GM21576 (cell line): ENCODE data around the gene LDLRAD4.

Experiments used
- ATAC-seq: cut with Tn5 transposase; IDR thresholded peaks from one replicate; pipeline ENCODE4 v1.9.1; 2021; ENCODE audit warnings: mild to moderate bottlenecking, moderate library complexity; ENCODE audit not compliant: unreplicated experiment

The LDLRAD4 gene

DNA sequence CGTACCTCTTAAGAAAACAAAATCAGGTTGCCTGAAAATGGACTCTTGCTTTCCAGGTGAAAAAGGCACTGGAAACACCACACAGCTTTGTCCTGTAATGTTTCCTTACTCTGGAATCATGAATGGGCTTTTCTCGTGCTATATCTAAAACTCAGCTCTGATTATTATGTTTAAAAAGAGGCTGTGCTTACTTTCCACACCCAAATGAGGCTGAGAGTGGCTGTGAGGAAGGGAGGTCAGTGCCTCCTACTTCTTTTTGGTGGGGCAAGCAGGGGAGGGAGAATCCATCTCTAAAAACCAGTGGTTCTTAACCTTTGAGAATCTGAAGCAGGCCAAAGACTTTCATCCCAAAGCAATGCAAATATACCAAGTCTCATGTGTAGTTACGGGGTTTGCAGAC, 359.2 kb downstream of the LDLRAD4 start:
- ATAC-seq: no peak

DNA sequence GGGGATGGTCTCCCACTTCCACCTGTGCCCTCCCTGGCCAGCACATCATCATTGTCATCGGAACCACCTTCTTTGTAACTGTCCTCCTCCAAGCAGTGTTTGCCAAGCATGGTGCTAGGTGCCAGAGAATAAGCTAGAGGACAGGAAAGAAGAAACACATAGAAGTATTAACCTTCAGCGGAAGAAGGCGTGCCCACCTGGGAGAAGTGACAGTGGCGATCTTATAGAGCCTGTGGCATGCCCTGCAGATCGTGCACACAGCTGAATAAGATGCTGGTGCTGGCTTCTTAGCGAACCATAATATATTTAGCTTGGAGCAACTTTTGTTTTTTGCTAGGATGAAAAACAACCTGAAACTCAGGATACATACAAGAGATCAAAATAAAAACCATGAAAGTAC, 359.8 kb downstream of the LDLRAD4 start:
- ATAC-seq: no peak

GRCh38 chr18:13579874-13580273, 361.3 kb downstream of the LDLRAD4 start:
- ATAC-seq: no peak

GRCh38 chr18:13580351-13580750, 361.8 kb downstream of the LDLRAD4 start:
- ATAC-seq: no peak

GRCh38 chr18:13580991-13581390, 362.4 kb downstream of the LDLRAD4 start:
- ATAC-seq: no peak

- ATAC-seq: no peak
Observed at GRCh38 chr18:13581496-13582177, 363.1 kb downstream of the LDLRAD4 start.

DNA sequence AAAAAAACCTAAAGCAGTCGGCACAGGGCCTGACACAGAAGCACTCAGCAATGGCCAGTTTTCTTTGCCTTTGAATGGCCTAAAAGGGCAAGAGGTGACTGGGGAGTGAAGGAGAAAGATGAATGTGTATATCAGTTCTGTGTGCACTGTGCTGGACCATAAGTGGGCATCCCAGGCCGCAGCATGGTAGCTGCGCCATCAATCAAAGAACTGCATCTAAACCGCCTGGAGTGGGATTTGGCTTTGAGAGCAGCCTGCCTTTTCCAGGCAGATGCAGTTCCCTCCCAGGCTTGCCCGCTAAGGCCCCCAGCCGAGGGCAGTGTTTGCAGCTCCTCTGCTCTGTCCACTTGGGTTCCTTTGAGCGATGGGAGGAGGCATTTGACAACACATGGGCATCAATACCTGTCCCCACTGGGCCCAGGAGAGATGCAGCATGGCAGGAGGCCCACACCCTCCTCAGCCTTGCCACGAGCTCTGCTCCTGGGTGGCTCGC, 363.7 kb downstream of the LDLRAD4 start:
- ATAC-seq: no peak

- no peak for ATAC-seq
Observed at GRCh38 chr18:13583576-13584550, 365.3 kb downstream of the LDLRAD4 start.

DNA sequence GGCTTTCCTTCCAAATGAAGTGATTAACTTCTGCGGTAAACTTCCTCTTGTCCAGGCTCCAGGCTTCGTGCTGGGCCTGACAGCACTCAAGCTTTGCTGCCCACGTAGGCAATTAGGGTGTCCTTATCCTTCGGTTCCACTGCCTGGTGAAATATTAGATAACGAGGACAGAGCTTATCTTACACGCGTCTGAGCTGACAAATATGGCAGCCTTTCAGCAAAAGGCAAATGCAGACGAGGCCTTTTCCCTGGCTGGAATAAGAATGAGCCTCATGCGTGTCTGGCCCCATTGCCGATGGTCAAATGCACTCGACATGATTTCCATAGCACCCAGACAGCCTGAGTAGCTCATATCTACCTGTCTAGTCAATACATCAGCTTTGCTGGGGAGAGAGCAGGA, 366.3 kb downstream of the LDLRAD4 start:
- ATAC-seq: no peak

DNA sequence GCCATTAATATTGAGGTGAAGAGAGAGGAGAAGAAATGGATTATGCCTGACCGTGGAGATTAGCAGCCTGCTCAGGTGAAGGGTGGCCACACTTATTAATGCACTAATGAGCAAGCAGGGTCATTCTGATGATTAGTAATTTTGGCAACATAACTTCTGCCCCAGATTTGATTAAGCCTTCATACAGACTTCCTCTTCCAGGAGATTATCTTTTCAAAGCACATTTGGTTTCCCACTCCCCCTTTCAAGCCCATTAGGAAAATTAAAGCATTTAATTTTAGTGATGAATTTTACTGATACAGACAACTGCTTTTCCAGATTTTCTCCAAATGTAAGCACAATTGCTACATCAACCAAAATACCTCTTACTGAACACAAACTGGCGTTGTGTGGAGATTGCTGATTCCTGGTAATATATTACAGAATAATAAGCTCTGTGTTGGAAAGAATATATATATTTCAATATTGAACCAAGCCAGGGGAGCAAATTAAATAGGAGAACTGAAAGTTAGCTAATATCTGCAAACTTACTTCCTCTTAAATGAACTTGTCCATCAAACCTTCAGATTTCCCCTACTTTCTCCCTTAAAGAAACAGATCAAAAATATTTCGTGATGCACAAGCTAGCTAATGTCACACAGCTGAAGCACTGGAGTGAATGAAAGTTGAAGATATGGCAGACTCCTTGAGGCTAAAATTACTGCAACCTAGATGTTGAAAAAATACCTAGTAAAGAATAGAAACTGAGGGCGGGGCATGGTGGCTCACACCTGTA, 367.0 kb downstream of the LDLRAD4 start:
- ATAC-seq: no peak

DNA sequence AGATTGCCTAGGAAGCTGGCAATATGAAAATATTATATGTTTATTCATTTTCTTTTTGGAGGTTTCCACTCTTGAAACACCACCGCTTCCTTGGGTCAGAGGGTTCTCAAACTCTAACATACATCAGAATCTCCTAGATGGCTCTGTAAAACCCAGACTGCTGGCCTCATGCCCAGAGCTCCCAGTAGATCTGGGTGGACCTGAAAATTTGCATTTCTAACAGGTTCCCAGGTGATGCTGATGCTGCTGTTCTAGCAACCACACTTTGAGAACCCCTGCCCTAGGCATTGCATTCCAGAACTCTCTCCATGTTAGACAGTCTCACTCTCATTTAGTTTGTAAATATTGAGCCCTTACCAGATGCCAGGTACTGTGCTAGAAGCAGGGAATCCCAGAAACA, 368.4 kb downstream of the LDLRAD4 start:
- no peak for ATAC-seq

GRCh38 chr18:13587477-13587876, 368.9 kb downstream of the LDLRAD4 start:
- ATAC-seq: no peak

GRCh38 chr18:13587937-13588336, 369.4 kb downstream of the LDLRAD4 start:
- ATAC-seq: no peak

- ATAC-seq: no peak
Observed at GRCh38 chr18:13589316-13589715, 370.8 kb downstream of the LDLRAD4 start.

DNA sequence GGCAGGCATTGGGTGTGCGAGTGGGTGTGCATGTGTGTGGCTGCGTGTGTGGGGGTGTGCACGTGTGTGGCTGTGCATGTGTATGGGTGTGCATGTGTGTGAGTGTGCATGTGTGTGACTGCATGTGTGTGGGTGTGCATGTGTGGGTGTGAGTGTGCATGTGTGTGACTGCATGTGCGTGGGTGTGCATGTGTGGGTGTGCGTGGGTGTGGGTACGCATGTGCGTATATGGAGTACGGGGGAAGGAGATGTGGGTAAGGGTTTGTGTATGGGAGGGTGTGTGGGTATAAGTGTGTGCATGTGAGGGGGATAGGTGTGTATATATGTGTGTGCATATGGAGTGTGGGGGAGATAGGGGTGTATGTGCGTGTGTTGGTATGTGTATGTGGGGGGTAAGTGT, 371.4 kb downstream of the LDLRAD4 start:
- no peak for ATAC-seq

DNA sequence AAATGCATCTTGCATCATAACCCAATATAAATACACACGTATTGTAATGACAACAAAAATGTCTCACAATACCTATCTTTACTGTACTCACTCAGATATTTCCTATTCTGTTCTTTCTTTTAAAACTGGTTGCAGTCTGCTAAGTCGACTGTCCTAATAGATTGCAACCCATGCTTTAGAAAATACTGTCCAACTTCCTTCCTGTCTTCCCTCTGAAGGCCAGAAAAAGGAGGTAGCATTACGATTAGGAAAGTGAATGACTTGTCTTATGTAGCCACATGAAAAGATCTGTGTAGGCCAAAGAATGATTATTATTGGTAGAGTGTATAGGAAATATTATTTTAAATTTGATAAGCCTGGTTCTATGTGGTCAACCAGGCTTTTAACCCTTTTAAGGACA, 373.7 kb downstream of the LDLRAD4 start:
- no peak for ATAC-seq

DNA sequence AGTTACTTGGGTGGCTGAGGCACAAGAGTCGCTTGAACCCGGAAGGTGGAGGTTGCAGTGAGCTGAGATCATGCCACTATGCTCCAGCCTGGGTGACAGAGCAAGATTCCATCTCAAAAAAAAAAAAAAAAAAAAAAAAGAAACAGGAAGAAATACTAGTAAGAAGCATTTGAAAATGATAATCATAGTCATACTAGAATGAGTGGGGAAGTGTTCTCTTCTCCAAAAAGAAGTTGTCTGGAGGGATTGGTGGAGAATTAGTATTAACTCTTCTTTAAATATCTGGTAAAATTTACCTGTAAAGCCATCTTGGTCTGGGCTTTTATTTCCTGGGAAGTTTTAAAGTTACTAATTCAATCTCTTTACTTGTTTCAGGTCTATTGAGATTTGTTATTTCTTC, 376.0 kb downstream of the LDLRAD4 start:
- no peak for ATAC-seq

DNA sequence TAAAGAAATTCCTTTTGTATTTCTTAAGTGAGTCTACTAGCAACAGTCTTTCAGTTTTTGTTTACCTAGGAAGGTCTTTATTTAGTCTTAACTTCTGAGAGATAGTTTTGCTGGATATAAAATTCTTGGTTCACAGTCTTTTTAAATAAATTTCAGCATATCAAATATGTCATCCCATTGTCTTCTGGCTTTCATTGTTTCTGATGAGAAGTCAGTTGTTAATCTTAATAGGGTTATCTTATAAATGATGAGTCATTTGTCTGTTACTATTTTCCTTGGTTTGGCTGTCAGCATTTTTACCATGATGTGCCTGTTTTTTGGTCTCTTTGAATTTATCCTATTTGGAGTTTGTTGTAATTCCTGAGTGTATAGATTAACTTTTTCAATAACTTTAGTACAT, 378.5 kb downstream of the LDLRAD4 start:
- ATAC-seq: no peak

- ATAC-seq: no peak
Observed at GRCh38 chr18:13598591-13598990, 380.0 kb downstream of the LDLRAD4 start.

GRCh38 chr18:13599031-13599430, 380.5 kb downstream of the LDLRAD4 start:
- ATAC-seq: no peak

- no peak for ATAC-seq
Observed at GRCh38 chr18:13603304-13604019, 384.9 kb downstream of the LDLRAD4 start.
